ENCODE measurements around the gene KCNB1. TPM values are rescaled to one million over a fixed set of nuclear protein-coding genes. Genes with fewer than 3 reads are reported as not detected.

Gene KCNB1
- total and polyA plus RNA-seq, 2 experiments from 2014 or later, result 0.06 to 0.10 TPM

DNA sequence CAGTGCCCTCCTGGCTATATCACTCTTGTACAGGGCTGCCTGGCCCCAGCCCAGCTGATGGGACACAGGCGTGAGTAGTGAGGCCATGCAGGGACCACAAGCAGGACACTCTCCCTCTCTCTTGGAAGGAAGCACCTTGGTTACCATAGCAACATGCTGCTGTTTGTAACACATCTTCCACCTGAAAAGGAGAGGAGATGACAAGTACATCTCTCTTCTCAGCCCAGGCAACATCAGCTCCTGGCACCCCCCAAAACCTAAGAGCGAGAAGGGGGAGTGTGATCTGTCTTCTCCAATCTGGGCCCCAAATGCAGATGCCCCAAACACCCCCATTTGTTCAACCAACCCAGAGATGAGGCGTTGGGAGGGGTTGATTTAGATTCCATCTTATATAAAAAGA, 49.9 kb downstream of the KCNB1 start:
- Histone ChIP-seq H3K4me1 (ENCODE audit: low read depth) (no peaks in the 10 kb centered on the region), H3K27ac (no peak overlapping the region), H3K4me3 (no peak overlapping the region), H3K9me3 (ENCODE audit: low read depth) (no peaks in the 10 kb centered on the region), H3K36me3 (no peaks in the 10 kb centered on the region), H3K27me3 (peaks cover 2% of the 10 kb centered on the region)
- TF ChIP-seq, protein P1, sequence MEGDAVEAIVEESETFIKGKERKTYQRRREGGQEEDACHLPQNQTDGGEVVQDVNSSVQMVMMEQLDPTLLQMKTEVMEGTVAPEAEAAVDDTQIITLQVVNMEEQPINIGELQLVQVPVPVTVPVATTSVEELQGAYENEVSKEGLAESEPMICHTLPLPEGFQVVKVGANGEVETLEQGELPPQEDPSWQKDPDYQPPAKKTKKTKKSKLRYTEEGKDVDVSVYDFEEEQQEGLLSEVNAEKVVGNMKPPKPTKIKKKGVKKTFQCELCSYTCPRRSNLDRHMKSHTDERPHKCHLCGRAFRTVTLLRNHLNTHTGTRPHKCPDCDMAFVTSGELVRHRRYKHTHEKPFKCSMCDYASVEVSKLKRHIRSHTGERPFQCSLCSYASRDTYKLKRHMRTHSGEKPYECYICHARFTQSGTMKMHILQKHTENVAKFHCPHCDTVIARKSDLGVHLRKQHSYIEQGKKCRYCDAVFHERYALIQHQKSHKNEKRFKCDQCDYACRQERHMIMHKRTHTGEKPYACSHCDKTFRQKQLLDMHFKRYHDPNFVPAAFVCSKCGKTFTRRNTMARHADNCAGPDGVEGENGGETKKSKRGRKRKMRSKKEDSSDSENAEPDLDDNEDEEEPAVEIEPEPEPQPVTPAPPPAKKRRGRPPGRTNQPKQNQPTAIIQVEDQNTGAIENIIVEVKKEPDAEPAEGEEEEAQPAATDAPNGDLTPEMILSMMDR (IDR thresholded peaks at IDR 0.05; ENCODE audit: low read depth, low read length), result no peak
- no peak for DNase-seq (ENCODE audit: low read depth in 1 of 2, low spot score in 1 of 2)

- Histone ChIP-seq H3K36me3 (no peaks in the 10 kb centered on the region), H3K4me3 (no peak overlapping the region), H3K27me3 (peaks cover 2% of the 10 kb centered on the region), H3K4me1 (ENCODE audit: low read depth) (no peaks in the 10 kb centered on the region), H3K27ac (no peak overlapping the region), H3K9me3 (ENCODE audit: low read depth) (no peaks in the 10 kb centered on the region)
- peak in 1 of 2 donors; percentile 20 for DNase-seq (ENCODE audit: low read depth in 1 of 2, low spot score in 1 of 2)
- TF ChIP-seq, protein P1 (IDR thresholded peaks at IDR 0.05; ENCODE audit: low read depth, low read length), result no peak
Observed at GRCh38 chr20:49431329-49431728, 51.1 kb downstream of the KCNB1 start.

- TF ChIP-seq, protein P1 (IDR thresholded peaks at IDR 0.05; ENCODE audit: low read depth, low read length), result no peak
- H3K27me3 ChIP-seq, result peaks cover 2% of the 10 kb centered on the region
- no peak for DNase-seq (ENCODE audit: low read depth in 1 of 2, low spot score in 1 of 2)
- no peaks in the 10 kb centered on the region for H3K4me1 ChIP-seq (ENCODE audit: low read depth)
- H3K4me3 ChIP-seq, result no peak overlapping the region
- H3K27ac ChIP-seq, result no peak overlapping the region
- no peaks in the 10 kb centered on the region for H3K36me3 ChIP-seq
- no peaks in the 10 kb centered on the region for H3K9me3 ChIP-seq (ENCODE audit: low read depth)
Observed at GRCh38 chr20:49430320-49430719, 52.1 kb downstream of the KCNB1 start.

- TF ChIP-seq, protein P1 (IDR thresholded peaks at IDR 0.05; ENCODE audit: low read depth, low read length), result no peak
- H3K27ac ChIP-seq, result no peak overlapping the region
- no peaks in the 10 kb centered on the region for H3K36me3 ChIP-seq
- H3K9me3 ChIP-seq (ENCODE audit: low read depth), result no peaks in the 10 kb centered on the region
- peaks cover 2% of the 10 kb centered on the region for H3K27me3 ChIP-seq
- H3K4me1 ChIP-seq (ENCODE audit: low read depth), result no peaks in the 10 kb centered on the region
- DNase-seq (ENCODE audit: low read depth in 1 of 2, low spot score in 1 of 2), result no peak
- H3K4me3 ChIP-seq, result no peak overlapping the region
Observed at GRCh38 chr20:49427751-49428518, 54.5 kb downstream of the KCNB1 start.

GRCh38 chr20:49426873-49427272, 55.6 kb downstream of the KCNB1 start:
- Histone ChIP-seq H3K4me3 (no peak overlapping the region), H3K4me1 (ENCODE audit: low read depth) (no peaks in the 10 kb centered on the region), H3K27me3 (peaks cover 2% of the 10 kb centered on the region), H3K36me3 (no peaks in the 10 kb centered on the region), H3K9me3 (ENCODE audit: low read depth) (no peaks in the 10 kb centered on the region), H3K27ac (no peak overlapping the region)
- peak in 1 of 2 donors; percentile 29 for DNase-seq (ENCODE audit: low read depth in 1 of 2, low spot score in 1 of 2)
- TF ChIP-seq, protein P1 (IDR thresholded peaks at IDR 0.05; ENCODE audit: low read depth, low read length), result no peak

Data from cardiac muscle cell (in vitro differentiated cells and primary cell).